Smooth muscle cell (in vitro differentiated cells): ENCODE measurements around the gene ARHGEF19. TPM values are rescaled to one million over a fixed set of nuclear protein-coding genes. Genes with fewer than 3 reads are reported as not detected.

Source experiments
- DNase-seq: peaks from one replicate; lab custom pipeline; 2025; ENCODE audit not compliant: unreplicated experiment; lab: John Stamatoyannopoulos, UW
- H2AFZ ChIP-seq: fragments of 200-600 bp; sonication (generic); 2 replicates; pipeline ENCODE4 v1.6.0; 2016; ENCODE audit warnings: antibody characterized with exemption, low read depth, mild to moderate bottlenecking
- H3F3A ChIP-seq: fragments of 200-600 bp; sonication (generic); 2 replicates; pipeline ENCODE4 v1.6.0; 2017; ENCODE audit warnings: antibody characterized with exemption, low read depth
- H3K27ac ChIP-seq: fragments of 200-600 bp; sonication (generic); 2 replicates; pipeline ENCODE4 v1.5.1; 2016; ENCODE audit warnings: low read depth, mild to moderate bottlenecking
- H3K27me3 ChIP-seq: fragments of 200-600 bp; sonication (generic); 2 replicates; pipeline ENCODE4 v1.6.1; 2016; ENCODE audit warnings: low read depth, mild to moderate bottlenecking
- H3K36me3 ChIP-seq: fragments of 200-600 bp; sonication (generic); 2 replicates; pipeline ENCODE4 v1.5.1; 2016; ENCODE audit warnings: low read depth
- H3K4me1 ChIP-seq: fragments of 200-600 bp; sonication (generic); 2 replicates; pipeline ENCODE4 v1.5.1; 2016; ENCODE audit warnings: low read depth
- H3K4me2 ChIP-seq: fragments of 200-600 bp; sonication (generic); 2 replicates; pipeline ENCODE4 v1.6.0; 2016; ENCODE audit warnings: mild to moderate bottlenecking
- H3K4me3 ChIP-seq: fragments of 200-600 bp; sonication (generic); 2 replicates; pipeline ENCODE4 v1.5.1; 2016; ENCODE audit warnings: mild to moderate bottlenecking
- H3K79me2 ChIP-seq: fragments of 200-600 bp; sonication (generic); 2 replicates; pipeline ENCODE4 v1.6.0; 2016; ENCODE audit warnings: low read depth, mild to moderate bottlenecking
- H3K9ac ChIP-seq: fragments of 200-600 bp; sonication (generic); 2 replicates; pipeline ENCODE4 v1.6.0; 2016; ENCODE audit warnings: low read depth
- H3K9me3 ChIP-seq: fragments of 200-600 bp; sonication (generic); replicated peaks from 2 replicates; pipeline ENCODE4 v1.5.1; 2016; ENCODE audit warnings: low read depth
- H4K20me1 ChIP-seq: fragments of 200-600 bp; sonication (generic); 2 replicates; pipeline ENCODE4 v1.6.0; 2016; ENCODE audit warnings: low read depth
- CTCF ChIP-seq: fragments of 200-600 bp; sonication (generic); IDR thresholded peaks from 2 replicates; pipeline ENCODE4 v1.5.1; 2017; ENCODE audit warnings: borderline replicate concordance, mild to moderate bottlenecking, antibody characterized with exemption; ENCODE audit not compliant: insufficient read depth, poor library complexity, severe bottlenecking
- WGBS: methylation state at CpG from one replicate; pipeline ENCODE4 v1.1.7; 2016; ENCODE audit warnings: low lambda C conversion rate; 5-methylcytosine and 5-hydroxymethylcytosine counted together
- polyA plus RNA-seq: library from polyadenylated mRNA; unstranded; fragments of >200 nt; fragmentation: Nextera tagmentation; extraction: Ambion mirVana; gene quantifications from 2 replicates; pipeline ENCODE4 v1.2.1, GENCODE V29; 2016
- total RNA-seq: library from RNA; depleted of rRNA; stranded (reverse); fragments of >200 nt; gene quantifications from 2 replicates; pipeline ENCODE4 v1.2.3, GENCODE V29; 2014

The ARHGEF19 gene
- total and polyA plus RNA-seq, 2 experiments from 2014 or later, result 32.1 to 45.9 TPM

GRCh38 chr1:16202281-16203210, 9.9 kb downstream of the ARHGEF19 start:
- WGBS, result 93% methylated on average over 24 of the region's 24 CpGs
- no peak overlapping the region for H3K9ac ChIP-seq
- no peaks in the 10 kb centered on the region for H3K36me3 ChIP-seq
- no peak overlapping the region for H3K4me2 ChIP-seq
- no peaks in the 10 kb centered on the region for H4K20me1 ChIP-seq
- H3F3A ChIP-seq, result no peaks in the 10 kb centered on the region
- peaks cover 5% of the 10 kb centered on the region for H3K4me1 ChIP-seq
- H3K4me3 ChIP-seq, result no peak overlapping the region
- no peaks in the 10 kb centered on the region for H3K27me3 ChIP-seq
- H3K9me3 ChIP-seq, result no peaks in the 10 kb centered on the region
- no peak for DNase-seq
- H2AFZ ChIP-seq, result no peak overlapping the region
- TF ChIP-seq CTCF, result no peak
- no peaks in the 10 kb centered on the region for H3K79me2 ChIP-seq
- H3K27ac ChIP-seq, result no peak overlapping the region

GRCh38 chr1:16199700-16200099, 12.8 kb downstream of the ARHGEF19 start:
- 77% methylated on average over 3 of the region's 4 CpGs for WGBS
- no peaks in the 10 kb centered on the region for H3K4me1 ChIP-seq

GRCh38 chr1:16199157-16199501, 13.3 kb downstream of the ARHGEF19 start:
- no peaks in the 10 kb centered on the region for H3K9me3 ChIP-seq
- no peaks in the 10 kb centered on the region for H3F3A ChIP-seq
- no peaks in the 10 kb centered on the region for H3K79me2 ChIP-seq
- H3K4me2 ChIP-seq, result no peak overlapping the region
- no peak for DNase-seq
- no peaks in the 10 kb centered on the region for H3K36me3 ChIP-seq
- H3K4me1 ChIP-seq, result no peaks in the 10 kb centered on the region
- no peak overlapping the region for H2AFZ ChIP-seq
- no peak overlapping the region for H3K27ac ChIP-seq
- no CpG with 5 or more reads among the region's 1 CpG for WGBS
- H3K27me3 ChIP-seq, result no peaks in the 10 kb centered on the region
- H3K9ac ChIP-seq, result no peak overlapping the region
- no peak overlapping the region for H3K4me3 ChIP-seq
- no peaks in the 10 kb centered on the region for H4K20me1 ChIP-seq
- TF ChIP-seq CTCF, result no peak

More at GRCh38 chr1:16199700-16200099, 12.8 kb downstream of the ARHGEF19 start:
- no peak for DNase-seq
- H2AFZ ChIP-seq, result no peak overlapping the region
- H3K4me3 ChIP-seq, result no peak overlapping the region
- no peaks in the 10 kb centered on the region for H3K9me3 ChIP-seq
- H3K36me3 ChIP-seq, result no peaks in the 10 kb centered on the region
- H3K79me2 ChIP-seq, result no peaks in the 10 kb centered on the region
- no peaks in the 10 kb centered on the region for H3K27me3 ChIP-seq
- H3K9ac ChIP-seq, result no peak overlapping the region
- H3K27ac ChIP-seq, result no peak overlapping the region
- no peaks in the 10 kb centered on the region for H3F3A ChIP-seq
- H3K4me2 ChIP-seq, result no peak overlapping the region
- TF ChIP-seq CTCF, result no peak
- no peaks in the 10 kb centered on the region for H4K20me1 ChIP-seq
